Osteocyte (in vitro differentiated cells): ENCODE results near the gene RRP12. TPM values are rescaled to one million over a fixed set of nuclear protein-coding genes. Genes with fewer than 3 reads are reported as not detected.
A peak's percentile ranks its signal among the peaks of the same experiment; 100 is the strongest.
"Not testable (repeated sequence)": the region's sequence is repeated elsewhere in the genome, so short reads cannot be mapped to it uniquely, and the experiment has no call there.

ENCODE experiments used
- DNase-seq: peaks from one replicate; pipeline ENCODE4 v3.0.0; 2021; ENCODE audit warnings: mixed read lengths; ENCODE audit not compliant: unreplicated experiment; ENCODE audit errors: extremely low spot score
- H3K27ac Mint-ChIP-seq: one replicate; pipeline ENCODE4 v1.8.0; 2021; ENCODE audit warnings: mild to moderate bottlenecking, mixed read lengths; ENCODE audit not compliant: unreplicated experiment
- H3K27me3 Mint-ChIP-seq: one replicate; pipeline ENCODE4 v1.8.0; 2021; ENCODE audit warnings: mixed read lengths; ENCODE audit not compliant: unreplicated experiment
- H3K36me3 Mint-ChIP-seq: one replicate; pipeline ENCODE4 v1.8.0; 2021; ENCODE audit warnings: mixed read lengths; ENCODE audit not compliant: unreplicated experiment
- H3K4me1 Mint-ChIP-seq: one replicate; pipeline ENCODE4 v1.8.0; 2021; ENCODE audit warnings: mixed read lengths; ENCODE audit not compliant: unreplicated experiment
- H3K4me3 Mint-ChIP-seq: one replicate; pipeline ENCODE4 v1.8.0; 2021; ENCODE audit warnings: mild to moderate bottlenecking, moderate library complexity, mixed read lengths; ENCODE audit not compliant: unreplicated experiment
- H3K9me3 Mint-ChIP-seq: one replicate; pipeline ENCODE4 v1.8.0; 2021; ENCODE audit warnings: mixed read lengths; ENCODE audit not compliant: unreplicated experiment
- total RNA-seq: library from RNA; stranded (reverse); gene quantifications from 2 replicates; pipeline ENCODE4 v1.2.1, GENCODE V29; 2021
- TF ChIP-seq, protein P1 (sequence below): fragments of 200-600 bp; sonication (generic); IDR thresholded peaks from 2 replicates; pipeline ENCODE4 v1.5.0; 2021; ENCODE audit warnings: antibody characterized with exemption, mild to moderate bottlenecking, moderate library complexity

Gene RRP12
- total RNA-seq, 1 donor from 2014 or later = 30.1 TPM

GRCh38 chr10:97407211-97407951, 6.2 kb upstream of the RRP12 start:
- no peak overlapping the region for H3K27ac Mint-ChIP-seq
- H3K9me3 Mint-ChIP-seq = no peaks in the 10 kb centered on the region
- H3K4me3 Mint-ChIP-seq = no peak overlapping the region
- H3K27me3 Mint-ChIP-seq = no peaks in the 10 kb centered on the region
- TF ChIP-seq, protein P1, sequence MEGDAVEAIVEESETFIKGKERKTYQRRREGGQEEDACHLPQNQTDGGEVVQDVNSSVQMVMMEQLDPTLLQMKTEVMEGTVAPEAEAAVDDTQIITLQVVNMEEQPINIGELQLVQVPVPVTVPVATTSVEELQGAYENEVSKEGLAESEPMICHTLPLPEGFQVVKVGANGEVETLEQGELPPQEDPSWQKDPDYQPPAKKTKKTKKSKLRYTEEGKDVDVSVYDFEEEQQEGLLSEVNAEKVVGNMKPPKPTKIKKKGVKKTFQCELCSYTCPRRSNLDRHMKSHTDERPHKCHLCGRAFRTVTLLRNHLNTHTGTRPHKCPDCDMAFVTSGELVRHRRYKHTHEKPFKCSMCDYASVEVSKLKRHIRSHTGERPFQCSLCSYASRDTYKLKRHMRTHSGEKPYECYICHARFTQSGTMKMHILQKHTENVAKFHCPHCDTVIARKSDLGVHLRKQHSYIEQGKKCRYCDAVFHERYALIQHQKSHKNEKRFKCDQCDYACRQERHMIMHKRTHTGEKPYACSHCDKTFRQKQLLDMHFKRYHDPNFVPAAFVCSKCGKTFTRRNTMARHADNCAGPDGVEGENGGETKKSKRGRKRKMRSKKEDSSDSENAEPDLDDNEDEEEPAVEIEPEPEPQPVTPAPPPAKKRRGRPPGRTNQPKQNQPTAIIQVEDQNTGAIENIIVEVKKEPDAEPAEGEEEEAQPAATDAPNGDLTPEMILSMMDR = peak; percentile 88
- H3K36me3 Mint-ChIP-seq = no peaks in the 10 kb centered on the region
- no peak for DNase-seq
- H3K4me1 Mint-ChIP-seq = peaks cover 2% of the 10 kb centered on the region

DNA sequence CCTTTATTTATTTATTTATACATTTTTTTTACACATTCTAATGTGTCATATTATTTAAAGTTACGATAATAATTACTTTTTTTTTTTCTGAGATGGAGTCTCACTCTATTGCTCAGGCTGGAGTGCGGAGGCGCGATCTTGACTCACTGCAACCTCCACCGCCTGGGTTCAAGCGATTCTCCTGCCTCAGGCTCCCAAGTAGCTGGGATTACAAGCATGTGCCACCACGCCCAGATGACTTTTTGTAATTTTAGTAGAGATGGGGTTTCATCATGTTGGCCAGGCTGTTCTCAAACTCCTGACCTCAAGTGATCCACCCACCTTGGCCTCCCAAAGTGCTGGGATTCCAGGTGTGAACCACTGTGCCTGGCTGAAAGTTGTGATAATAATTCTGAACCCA, 5.3 kb upstream of the RRP12 start:
- H3K4me3 Mint-ChIP-seq, H3K36me3 Mint-ChIP-seq: not testable (repeated sequence)

GRCh38 chr10:97406064-97406463, 4.9 kb upstream of the RRP12 start:
- H3K9me3 Mint-ChIP-seq = no peaks in the 10 kb centered on the region
- no peak overlapping the region for H3K27ac Mint-ChIP-seq

More for the DNA sequence above, 5.3 kb upstream of the RRP12 start:
- not testable (repeated sequence) for H3K27me3 Mint-ChIP-seq, H3K27ac Mint-ChIP-seq, H3K9me3 Mint-ChIP-seq, H3K4me1 Mint-ChIP-seq, DNase-seq

GRCh38 chr10:97404044-97404443, 2.9 kb upstream of the RRP12 start:
- no peak overlapping the region for H3K27ac Mint-ChIP-seq
- H3K9me3 Mint-ChIP-seq = no peaks in the 10 kb centered on the region
- peaks cover 12% of the 10 kb centered on the region for H3K4me1 Mint-ChIP-seq
- no peak overlapping the region for H3K4me3 Mint-ChIP-seq
- no peaks in the 10 kb centered on the region for H3K36me3 Mint-ChIP-seq
- H3K27me3 Mint-ChIP-seq = no peaks in the 10 kb centered on the region
- DNase-seq = no peak
- TF ChIP-seq, protein P1 = no peak

More at GRCh38 chr10:97406064-97406463, 4.9 kb upstream of the RRP12 start:
- DNase-seq = no peak
- H3K36me3 Mint-ChIP-seq = no peaks in the 10 kb centered on the region
- TF ChIP-seq, protein P1 = no peak
- no peaks in the 10 kb centered on the region for H3K27me3 Mint-ChIP-seq
- H3K4me3 Mint-ChIP-seq = no peak overlapping the region
- peaks cover 6% of the 10 kb centered on the region for H3K4me1 Mint-ChIP-seq

DNA sequence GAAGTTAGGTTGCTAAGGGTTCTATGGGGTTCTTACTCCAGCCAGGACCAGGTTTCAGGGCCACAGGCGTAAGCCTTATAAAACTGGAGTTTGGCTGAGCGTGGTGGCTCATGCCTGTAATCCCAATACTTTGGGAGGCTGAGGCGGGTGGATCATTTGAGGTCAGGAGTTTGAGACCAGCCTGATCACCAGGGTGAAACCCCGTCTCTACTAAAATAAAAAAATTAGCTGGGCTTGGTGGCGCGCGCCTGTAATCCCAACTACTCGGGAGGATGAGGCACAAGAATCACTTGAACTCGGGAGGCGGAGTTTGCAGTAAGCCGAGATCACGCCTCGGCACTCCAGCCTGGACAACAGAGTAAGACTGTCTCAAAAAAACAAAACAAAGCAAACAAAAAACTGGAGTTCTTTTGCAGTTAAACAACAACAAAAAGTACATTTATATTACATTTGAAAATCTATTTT, 347 bp upstream of the RRP12 start:
- Mint-ChIP-seq H3K4me3 (peak overlapping the region; percentile 90), H3K27ac (peak overlapping the region; percentile 97), H3K27me3 (no peaks in the 10 kb centered on the region), H3K4me1 (peaks cover 11% of the 10 kb centered on the region), H3K36me3 (no peaks in the 10 kb centered on the region), H3K9me3 (no peaks in the 10 kb centered on the region)
- TF ChIP-seq, protein P1 = no peak
- no peak for DNase-seq
